NCI-H526 treated with DMSO at 0.1 percent for 48 hours (cell line): ENCODE data around the gene ST14.
"Not testable (repeated sequence)": the region's sequence is repeated elsewhere in the genome, so short reads cannot be mapped to it uniquely, and the experiment has no call there.

Experiments
- DNase-seq: peaks from one replicate; lab custom pipeline; 2025; lab: John Stamatoyannopoulos, UW

The ST14 gene

DNA sequence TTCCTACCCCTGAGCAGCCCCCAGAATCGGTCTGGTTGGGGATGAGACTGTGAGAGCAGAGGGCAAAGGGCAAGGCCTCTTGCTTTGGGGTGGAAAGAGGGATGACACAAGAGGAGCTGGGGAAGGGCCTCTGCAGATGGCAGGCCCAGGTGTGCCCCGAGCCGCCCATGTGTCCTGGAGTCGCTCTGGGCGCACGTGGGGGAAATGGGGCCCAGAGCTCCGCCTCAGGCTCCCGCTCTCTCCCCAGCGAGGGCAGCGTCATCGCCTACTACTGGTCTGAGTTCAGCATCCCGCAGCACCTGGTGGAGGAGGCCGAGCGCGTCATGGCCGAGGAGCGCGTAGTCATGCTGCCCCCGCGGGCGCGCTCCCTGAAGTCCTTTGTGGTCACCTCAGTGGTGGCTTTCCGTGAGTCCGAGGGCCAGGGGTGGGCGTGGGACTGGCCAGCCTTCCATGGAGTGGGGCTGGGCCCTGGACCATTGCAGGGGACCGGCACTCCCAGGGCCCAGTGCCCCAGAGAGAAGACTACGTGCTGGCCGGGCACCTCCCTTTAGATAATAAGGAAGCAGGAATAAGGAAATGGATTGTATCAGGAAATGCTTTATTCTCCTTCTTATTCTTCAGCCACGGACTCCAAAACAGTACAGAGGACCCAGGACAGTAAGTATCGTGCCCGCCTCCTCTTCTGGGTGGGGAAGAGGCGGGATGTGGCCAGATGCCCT is 30.1 kb downstream of the ST14 start:
- DNase-seq, result no peak

DNA sequence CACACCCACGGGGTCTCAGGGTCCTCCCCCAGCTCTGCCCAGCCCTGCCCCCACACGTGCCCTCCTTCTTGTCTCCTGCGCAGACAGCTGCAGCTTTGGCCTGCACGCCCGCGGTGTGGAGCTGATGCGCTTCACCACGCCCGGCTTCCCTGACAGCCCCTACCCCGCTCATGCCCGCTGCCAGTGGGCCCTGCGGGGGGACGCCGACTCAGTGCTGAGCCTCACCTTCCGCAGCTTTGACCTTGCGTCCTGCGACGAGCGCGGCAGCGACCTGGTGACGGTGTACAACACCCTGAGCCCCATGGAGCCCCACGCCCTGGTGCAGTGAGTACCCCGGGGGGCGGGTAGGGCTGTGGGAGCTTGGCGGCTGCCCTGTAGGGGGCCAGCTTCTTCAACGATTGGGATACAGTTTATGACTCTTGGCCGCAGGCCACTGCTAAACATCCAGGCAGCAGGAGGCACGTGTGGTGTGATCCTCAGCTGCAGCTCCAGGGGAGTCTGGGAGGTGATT is 30.8 kb downstream of the ST14 start:
- DNase-seq, result no peak

DNA sequence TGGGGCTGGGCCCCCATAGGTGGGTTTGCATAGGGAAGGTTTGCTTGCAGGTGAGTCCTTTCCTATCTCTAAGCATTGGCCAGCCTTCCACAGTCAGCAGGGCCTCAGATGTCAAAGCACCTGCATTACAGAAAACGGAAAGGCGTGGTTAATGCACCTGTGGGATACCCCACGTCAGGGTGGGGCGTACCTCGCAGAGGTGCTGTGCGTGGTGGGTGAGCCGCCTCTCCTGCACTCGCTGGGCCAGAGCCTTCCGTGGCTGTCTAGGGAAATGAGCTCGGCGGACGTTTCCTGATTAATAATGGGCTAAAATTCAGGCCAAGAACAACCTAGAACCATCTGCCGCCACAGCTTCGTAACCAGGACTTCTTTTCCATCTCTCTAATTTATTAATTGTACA is 32.3 kb downstream of the ST14 start:
- no peak for DNase-seq

DNA sequence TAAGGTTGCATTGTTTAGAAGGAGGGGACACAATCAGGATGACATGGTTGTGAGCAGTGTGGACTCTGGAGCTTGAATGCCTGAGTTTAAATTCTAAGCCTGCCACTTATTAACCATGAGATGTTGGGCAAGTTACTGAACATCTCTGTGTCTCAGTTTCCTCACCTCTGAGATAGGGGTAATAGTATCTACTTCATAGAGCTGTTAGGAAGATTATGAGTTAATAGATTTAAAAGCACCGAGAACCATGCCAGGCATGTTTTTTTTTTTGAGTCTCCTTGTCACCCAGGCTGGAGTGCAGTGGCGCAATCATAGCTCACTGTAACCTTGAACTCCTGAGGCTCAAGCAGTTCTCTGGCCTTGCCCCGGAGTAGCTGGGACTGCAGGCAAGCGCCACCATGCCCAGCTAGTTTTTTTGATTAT is 33.3 kb downstream of the ST14 start:
- DNase-seq, result no peak

DNA sequence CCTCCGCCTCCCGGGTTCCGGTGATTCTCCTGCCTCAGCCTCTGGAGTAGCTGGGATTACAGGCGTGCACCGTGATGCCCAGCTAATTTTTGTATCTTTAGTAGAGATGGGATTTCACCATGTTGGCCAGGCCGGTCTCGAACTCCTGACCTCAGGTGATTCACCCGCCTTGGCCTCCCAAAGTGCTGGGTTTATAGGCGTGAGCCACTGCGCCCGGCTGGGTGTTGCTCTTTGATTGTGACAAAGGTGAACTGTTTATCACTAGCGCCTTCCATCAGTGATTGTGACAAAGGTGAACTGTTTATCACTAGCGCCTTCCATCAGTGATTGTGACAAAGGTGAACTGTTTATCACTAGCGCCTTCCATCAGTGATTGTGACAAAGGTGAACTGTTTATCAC is 34.0 kb downstream of the ST14 start:
- not testable (repeated sequence) for DNase-seq

DNA sequence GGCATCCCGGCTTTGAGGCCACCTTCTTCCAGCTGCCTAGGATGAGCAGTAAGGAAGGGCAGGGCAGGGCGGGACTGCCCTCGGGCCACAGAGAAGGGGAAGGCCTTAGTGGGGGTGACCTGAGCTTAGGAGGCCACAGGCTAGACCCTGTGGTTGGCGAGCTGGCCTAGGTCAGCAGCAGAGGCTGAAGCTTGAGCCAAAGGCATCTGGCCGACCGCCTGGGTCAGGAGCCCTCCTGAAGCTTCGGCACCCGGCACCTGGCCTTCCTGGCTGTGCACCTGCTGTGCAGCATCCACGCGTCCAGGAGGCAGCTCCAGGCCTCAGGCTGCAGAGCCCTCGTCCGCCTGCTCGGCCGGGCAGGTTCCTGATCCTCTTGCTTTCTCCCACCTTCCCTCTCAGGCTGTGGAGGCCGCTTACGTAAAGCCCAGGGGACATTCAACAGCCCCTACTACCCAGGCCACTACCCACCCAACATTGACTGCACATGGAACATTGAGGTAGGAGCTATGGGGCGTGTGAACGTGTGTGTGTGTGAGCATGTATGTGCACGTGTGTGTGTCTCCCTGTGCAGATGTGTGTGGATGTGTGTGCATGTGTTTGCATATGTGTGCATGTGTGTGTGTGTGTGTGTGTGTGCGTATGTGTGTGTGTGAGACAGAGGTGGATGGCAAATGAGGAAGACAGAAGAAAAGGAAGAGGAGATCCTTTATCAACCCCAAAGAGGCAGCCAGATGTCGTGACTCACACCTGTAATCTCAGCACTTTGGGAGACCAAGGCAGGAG is 34.9 kb downstream of the ST14 start:
- no peak for DNase-seq

DNA sequence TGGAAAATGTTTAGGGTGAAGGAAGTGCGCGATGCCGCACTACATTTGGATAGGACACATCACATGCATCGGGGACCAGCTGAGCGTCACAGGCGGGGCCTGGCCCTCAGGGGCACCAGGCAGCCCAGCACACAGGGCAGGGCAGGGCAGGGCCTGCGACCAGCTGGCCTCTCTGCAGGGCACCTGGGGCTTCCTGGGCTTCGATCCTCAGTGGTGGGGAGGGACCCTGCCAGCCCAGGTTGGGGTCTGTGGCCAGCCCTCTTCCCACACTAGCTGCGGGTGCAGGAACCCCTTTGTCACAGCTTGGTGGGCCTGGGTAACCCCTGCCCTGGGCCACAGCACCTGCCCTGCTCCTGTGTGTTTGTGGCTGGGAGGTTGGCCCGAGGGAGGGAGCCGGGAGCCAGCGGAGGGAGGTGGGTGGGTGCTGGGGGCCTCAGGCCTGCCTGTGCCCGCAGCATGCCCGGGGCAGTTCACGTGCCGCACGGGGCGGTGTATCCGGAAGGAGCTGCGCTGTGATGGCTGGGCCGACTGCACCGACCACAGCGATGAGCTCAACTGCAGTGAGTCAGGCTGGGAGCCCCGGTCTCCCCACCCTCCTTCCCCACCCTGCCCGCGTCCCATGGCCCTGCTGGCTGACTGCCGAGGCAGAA is 37.9 kb downstream of the ST14 start:
- DNase-seq, result no peak

DNA sequence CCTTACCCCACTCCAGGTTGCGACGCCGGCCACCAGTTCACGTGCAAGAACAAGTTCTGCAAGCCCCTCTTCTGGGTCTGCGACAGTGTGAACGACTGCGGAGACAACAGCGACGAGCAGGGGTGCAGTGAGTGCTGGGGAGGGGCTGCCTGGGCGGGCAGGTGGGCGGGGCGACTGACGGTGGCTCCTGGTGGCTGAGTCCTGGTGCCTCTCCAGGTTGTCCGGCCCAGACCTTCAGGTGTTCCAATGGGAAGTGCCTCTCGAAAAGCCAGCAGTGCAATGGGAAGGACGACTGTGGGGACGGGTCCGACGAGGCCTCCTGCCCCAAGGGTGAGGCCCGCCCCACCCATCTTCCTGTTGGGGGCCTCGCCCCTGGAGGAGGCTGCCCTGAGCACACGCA is 38.7 kb downstream of the ST14 start:
- DNase-seq, result no peak

DNA sequence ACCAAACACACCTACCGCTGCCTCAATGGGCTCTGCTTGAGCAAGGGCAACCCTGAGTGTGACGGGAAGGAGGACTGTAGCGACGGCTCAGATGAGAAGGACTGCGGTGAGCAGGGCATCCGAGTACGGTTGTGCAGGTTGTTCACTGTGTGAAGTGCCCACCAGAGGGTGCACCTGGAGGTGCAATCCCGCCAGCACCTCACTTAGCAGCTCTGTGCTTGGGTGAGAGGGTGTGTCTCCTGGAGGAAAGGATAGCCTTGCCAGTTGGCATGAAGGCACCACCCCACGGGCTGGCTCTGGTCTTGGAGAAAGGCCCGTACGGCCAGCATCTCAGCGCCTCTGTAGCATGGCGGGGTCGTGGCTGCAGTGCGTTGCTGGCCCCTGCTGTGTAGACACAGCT is 39.4 kb downstream of the ST14 start:
- DNase-seq, result no peak

DNA sequence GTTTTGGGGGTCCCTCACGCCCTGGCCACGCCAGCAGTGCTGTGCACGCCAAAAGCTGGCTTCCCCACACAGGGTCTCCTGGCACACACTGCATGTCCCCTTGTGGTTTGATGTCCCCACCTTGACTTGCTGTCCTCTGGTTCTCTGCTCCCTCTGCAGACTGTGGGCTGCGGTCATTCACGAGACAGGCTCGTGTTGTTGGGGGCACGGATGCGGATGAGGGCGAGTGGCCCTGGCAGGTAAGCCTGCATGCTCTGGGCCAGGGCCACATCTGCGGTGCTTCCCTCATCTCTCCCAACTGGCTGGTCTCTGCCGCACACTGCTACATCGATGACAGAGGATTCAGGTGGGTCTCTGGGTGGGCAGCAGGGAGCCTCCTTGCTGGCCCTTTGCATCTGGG is 40.2 kb downstream of the ST14 start:
- DNase-seq, result no peak

DNA sequence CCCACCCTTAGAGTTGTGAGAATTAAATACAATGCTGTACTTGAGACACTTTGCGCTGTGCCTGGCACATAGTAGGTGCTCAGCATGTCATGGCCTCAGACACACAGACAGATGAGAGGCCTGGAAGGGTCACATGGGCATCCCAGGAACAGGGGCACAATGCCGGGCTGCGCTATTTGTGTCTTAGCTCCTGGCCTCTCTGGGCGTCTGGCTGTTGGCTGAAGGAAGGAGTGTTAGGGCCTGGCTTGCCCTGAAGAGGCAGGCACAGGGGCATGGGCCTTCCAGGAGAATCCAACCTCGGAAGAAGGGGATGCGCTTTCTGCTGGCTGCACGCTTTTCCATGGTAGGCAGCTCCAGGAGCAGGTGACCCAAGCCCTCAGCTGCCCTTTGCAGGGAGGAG is 41.4 kb downstream of the ST14 start:
- no peak for DNase-seq

DNA sequence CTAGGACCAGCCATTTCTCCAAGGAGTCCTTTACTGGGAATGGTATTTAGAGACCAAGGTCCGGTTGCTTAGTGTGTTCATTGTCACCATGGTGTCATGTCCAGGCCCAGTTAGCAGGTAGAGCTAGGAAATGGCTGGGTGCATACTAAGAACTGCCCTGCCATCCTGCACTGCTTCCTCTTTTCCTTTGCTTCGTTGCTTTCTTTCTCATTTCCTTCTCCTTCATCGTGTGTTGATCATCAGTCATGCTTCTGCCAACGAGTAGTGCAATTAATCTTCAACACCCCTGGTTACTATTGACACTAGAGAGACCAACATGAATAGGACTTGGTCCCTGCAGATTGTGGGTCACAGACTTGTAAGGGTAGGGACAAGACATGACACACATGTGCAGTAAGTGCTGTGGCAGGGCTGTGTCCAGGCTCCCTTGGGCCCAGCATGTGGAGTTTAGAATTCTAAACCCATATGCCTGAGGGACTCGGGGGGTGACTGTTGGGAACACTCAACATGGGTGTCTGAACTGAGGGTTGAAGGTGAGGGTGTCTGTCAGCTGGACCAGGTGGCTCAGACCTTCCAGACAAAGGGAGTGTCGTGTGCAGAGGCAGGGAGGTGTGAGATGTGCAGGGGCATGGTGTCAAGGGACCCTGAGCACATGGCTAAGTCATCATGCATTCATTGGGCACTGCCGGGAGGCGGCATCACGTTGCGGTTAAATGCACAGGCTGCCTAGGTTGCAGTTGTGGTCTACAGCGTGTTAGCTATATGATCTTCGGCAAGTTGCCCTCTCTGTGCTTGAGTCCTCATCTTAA is 42.6 kb downstream of the ST14 start:
- DNase-seq, result no peak

DNA sequence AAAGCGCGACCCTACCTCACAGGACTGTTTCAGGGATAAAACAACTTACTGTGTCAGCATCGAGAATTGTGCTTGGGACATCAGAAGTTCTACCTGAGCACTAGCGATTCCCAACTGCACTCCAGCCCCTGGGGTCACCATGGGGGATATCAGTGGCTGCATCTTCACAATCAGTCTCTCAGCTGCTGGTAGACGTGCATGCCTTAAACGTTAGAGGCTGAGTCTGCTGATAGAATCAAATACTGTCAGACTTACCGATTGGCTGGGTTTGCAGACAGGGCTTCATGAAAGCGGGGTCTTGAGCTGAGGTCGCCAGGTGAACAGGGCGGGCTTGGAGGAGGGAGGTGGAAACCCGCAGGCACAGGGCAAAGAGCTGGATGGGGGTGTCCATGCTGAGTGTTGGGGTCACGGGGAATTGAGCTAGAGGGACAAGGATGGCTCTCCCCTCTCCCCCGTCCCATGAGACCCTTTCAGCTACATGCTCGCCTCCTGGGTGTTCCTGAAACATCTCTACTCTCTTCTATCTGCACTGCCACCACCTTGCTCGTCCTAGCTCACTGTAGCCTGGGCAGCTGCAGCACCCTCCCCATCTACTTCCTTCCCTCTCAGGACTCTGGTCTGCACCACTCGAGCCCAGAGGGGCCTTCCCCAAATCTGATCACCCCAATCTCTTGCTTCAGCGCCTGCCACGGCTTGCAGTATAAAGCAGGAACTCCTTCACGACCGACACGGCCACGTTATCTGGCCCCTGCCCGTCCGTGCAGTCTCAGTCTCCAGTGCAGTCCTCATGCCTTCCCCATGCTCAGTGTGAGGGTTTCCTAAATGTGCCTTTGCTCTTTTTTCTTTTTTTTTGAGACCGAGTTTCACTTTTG is 43.5 kb downstream of the ST14 start:
- DNase-seq, result no peak

DNA sequence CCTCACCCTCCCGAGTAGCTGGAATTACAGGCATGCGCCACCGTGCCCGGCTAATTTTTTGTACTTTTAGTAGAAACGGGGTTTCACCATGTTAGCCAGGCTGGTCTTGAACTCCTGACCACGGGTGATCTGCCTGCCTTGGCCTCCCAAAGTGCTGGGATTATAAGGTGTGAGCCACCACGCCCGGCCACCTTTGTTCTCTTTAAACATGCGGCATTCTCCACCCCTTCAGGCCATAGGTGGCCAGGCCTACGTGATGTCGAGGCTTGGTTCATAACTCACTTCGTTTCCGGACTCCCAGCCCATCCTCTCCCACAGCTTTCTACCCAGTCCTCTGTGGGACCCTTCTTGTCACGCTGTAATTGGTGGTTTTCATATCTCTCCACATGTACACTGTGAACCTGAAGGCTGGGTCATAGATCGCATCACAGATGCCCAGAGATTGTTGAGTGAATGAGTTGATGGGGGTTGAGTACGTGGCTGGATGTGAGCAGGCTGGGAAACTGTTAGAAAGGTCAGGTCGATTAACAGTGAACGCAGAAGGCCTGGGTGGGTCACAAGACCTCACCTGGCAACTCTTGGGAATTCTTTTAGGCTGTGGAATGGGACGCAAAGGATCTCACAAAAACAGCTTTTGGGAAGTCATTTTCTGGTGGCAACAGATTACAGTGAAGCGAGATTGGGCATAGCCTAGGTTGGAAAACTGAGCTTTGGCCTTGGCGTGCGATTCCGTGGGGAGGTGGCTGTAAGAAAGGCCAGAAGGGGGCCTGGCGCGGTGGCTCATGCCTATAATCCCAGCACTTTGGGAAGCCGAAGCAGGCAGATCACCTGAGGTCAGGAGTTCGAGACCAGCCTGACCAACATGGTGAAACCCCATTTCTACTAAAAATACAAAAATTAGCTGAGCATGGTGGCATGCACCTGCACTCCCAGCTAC is 44.5 kb downstream of the ST14 start:
- no peak for DNase-seq

DNA sequence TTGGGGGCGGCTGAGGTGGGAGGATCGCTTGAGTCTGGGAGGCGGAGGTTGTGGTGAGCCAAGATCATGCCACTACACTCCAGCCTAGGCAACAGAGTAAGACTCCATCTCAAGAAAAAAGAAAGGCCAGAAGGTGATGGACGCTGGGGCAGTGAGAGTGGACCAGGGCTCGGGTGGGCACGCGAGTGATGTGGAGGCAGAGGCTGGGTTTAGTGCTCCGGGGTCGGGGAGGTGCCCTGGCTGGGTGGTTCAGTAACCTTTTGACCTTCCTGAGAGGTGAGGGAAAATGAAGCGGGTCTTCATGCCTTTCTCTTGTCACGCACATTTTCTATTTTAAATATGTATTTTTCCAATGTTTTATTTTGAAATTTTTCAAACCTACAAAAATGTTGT is 45.1 kb downstream of the ST14 start:
- no peak for DNase-seq

DNA sequence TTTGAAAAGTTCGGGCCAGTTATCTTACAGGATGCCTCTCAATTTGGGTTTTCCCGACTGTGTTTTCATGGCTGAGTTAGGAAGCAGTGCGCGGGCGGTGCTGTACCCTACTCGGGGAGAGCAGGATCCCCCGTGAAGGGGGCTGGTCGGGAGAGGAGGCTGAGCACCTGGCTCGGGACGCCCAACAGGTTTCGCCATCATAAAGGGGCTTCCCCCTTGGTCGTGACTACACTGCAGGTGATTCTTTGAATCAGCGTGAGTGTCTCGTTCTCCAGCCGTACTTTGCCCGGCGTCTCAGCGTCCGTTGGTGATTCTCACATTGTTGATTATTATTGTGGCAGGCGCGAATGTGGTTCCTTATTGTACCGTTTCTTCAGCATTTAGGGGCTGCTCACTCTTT is 46.6 kb downstream of the ST14 start:
- no peak for DNase-seq

DNA sequence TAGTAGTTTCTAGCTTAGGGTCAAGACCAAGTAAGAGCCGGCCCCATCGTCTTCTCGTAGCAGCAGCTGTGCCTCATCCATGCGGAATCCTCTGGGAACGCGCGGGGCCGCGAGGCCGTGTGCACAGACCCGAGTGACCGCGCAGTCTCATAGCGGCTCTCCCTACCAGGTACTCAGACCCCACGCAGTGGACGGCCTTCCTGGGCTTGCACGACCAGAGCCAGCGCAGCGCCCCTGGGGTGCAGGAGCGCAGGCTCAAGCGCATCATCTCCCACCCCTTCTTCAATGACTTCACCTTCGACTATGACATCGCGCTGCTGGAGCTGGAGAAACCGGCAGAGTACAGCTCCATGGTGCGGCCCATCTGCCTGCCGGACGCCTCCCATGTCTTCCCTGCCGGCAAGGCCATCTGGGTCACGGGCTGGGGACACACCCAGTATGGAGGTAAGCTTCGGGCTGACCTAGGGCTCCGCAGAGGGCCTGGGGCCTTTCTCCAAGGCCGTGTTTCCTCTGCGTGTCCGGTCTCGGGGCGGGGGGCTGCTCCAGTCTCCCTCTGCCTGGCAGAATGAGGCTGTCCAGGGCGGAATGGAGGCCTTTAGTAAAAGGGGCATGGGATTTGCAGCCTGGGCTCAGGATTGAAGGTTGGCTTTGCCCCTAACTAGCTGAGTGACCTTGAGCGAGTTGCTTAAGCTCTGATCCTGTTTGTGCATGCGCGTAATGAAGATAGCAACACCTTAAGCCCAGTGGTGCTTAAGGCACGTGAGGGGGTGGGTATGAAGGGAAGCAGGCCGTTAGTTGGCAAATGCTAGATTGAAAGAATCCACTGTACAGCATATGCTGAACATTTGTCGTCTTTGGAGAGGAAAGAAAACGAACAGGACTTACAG is 48.9 kb downstream of the ST14 start:
- DNase-seq, result no peak

DNA sequence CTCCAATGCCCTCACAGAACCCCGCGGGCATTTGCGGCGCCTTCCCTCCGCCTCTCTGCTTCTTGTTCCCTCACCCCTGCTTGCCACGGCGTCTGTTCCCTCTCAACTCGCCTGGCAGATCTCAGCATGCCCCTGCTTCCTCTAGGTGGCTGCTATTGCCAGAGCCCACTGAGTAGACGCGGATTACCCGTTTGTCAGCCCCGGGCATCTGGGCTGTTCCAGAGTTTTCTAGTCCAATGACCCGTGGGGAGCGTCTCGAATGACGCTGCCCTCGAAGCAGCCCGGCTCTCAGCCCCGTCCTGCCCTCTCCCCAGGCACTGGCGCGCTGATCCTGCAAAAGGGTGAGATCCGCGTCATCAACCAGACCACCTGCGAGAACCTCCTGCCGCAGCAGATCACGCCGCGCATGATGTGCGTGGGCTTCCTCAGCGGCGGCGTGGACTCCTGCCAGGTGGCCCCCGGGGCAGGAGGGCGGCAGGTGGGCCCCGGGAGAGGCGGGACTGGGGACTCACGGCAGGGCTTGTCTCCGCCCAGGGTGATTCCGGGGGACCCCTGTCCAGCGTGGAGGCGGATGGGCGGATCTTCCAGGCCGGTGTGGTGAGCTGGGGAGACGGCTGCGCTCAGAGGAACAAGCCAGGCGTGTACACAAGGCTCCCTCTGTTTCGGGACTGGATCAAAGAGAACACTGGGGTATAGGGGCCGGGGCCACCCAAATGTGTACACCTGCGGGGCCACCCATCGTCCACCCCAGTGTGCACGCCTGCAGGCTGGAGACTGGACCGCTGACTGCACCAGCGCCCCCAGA is 49.7 kb downstream of the ST14 start:
- DNase-seq, result no peak
